ENCODE results near the gene PPP2R2D.

The PPP2R2D gene

DNA sequence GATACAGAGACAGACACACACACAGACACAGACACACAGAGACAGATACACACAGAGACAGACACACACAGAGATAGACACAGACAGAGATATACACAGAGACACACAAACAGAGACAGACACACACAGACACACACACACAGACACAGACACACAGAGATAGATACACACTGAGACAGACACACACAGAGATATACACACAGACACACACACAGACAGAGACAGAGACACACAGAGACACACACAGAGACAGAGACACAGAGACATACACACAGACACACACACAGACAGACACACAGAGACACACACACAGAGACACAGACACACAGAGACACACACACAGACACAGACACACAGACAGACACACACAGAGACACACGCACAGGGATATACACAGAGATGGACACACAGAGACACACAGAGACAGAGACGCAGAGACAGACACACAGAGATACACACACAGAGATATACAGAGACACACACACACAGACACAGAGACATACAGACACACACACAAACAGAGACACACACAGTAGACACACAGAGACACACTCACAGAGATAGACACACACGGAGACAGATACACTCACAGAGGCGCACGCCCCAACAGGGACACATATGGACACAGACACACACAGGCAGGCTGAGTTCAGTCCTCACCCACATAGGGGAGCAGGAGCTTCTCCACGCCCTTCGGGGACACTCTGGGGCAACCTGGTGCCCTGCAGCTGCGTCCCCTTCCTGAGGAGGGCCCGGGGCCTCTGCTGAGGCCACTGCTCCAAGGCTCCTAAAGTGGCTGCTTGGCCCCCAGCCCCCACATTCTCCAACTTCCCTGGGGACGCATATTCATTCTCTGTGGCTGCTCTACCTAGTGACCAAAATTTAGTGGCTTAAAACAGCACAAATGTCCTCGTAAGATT, 10.3 kb upstream of the PPP2R2D start:
- no peak for DNase-seq

DNA sequence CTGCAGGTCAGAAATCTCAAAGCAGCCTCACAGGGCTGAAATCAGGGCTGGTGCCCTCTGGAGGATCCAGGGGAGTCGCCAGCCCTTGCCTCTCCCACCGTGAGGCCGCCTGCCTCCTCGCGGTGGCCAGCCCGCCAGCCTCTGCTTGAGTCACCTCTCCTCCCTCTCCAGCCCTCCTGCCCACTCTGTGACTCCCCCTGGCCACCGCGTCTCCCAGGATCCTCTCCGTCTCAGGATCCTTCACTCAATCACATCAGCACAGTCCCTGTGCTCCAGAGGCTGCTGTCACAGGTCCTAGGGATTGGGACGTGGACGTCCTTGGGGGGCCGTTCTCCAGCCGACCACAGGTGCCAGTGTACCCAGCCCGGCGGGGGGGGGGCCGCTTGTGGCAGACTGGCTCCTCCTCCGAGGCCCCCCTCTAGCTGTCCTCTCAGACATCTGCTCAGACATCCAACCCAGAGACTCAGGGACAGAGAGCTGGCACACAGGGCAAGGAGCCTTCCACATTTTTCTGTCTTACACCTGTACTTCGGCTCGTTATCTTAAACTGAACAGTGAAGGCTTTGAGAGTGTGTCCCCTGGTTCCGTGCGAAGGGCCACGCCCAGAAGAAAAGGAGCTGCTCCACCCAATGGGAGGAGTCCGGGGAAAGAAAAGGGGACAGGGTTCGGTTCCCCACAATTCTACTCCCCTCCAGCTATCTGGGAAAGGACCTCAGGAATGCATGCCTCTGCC, 9.4 kb upstream of the PPP2R2D start:
- no peak for DNase-seq

DNA sequence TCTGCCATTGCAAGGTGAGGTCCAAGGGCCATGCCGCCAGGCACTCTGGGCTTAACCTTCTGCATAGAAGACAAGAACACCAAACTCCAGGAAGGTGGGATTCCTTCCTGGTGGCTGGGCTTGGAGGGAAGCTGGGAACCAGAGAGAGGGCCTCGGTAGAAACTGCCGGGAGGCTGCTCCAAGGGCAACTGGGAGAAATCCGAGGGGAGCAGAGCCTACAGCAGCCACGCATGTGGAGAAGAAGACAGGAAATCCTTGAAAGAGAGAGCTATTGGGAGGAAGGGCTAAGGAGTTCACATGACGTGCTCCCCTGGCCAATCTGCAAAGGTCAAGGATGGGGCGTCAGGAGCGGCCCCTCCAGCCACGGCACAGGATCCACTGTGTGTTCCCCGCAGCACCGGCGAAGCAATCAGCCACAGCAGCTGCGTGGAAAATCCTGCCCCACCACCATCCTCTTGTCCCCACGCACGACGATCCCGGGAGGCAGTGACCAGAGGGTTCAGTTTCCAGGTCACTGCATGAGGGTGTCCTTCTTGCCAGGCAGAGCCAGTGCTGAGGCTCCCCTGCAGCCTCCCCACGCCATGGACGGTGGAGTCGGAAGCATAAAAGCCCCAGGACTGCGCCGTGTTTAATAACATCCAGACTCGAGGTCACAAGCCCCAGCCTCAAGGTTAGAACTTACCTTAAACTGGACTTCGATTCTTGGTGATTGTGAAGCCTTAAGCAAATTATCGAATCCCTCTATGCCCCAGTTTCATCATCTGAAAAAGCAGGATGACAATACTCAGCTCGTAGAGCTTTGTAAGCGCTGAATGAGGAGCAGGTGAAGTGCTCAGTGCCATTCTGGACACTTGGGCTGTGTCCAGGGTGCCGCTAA, 8.6 kb upstream of the PPP2R2D start:
- no peak for DNase-seq

DNA sequence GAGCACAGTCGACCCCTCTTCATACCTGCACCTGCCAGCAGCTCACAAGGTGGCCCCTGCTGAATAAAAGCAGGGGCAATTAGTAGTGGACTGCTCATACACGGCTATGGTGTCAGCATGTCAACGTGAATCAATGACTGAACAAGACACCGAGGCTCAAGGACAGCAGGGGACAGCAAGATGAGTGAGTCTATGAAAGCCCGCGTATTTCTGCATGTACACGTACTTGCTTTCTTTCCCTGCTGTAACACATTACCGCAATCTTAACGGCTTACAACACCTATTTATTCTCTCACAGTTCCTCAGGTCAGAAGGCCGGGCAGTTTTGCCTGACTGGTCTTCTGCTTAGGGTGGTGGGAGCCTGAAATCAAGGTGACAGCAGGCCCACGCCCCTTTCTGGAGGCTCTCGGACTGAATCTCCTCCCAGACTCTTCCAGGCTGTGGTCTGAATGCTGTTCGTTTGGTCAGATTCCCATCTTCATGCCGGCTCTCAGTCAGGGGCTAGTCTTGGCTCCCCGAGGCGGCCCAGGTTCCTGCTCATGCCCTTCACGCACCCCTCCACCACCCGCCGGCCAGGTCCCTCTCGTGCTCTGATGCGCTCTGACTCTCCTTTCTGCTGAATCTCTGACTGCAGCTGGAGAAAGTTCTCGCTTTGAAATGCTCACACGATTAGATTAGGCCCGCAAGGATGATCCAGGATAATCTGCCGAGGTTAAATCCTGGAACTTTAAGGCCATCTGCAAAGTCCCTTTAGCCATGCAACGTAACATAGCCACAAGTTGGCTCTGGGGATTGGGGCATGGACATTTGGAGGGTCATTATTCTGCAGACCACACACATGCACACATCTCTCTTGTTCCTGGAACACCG, 7.8 kb upstream of the PPP2R2D start:
- DNase-seq, result no peak

DNA sequence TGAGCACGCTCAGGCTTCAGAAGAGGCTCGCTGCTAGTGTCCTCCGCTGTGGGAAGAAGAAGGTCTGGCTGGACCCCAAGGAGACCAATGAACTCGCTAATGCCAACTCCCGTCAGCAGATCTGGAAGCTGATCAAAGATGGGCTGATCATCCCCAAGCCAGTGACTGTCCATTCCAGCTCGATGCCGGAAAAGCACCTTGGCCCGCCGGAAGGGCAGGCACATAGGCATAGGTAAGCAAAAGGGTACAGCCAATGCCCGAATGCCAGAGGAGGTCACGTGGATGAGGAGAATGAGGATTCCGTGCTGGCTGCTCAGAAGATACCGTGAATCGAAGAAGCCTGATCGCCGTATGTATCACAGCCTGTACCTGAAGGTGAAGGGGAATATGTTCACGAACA, 5.7 kb upstream of the PPP2R2D start:
- DNase-seq, result no peak

DNA sequence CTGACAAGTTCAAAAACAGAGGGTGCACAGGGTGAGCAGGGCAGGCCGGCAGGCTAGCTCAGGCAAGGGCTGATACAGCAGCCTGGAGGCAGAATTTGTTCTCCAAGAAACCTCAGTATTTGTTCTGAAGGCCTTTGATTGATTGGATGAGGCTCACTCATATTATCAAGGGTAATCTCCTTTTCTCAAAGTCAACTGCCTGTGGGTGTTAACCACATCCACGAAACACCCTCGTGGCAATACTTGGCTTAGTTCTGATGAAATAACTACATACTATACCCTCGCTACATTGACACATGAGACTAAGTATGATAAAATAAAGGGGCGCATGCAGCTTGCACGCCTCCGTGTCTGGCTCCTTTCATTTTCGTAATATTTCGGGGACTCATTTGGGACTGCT, 4.4 kb upstream of the PPP2R2D start:
- peak in 4 of 5 donors; percentile 31 to 69 (median 40) for DNase-seq

DNA sequence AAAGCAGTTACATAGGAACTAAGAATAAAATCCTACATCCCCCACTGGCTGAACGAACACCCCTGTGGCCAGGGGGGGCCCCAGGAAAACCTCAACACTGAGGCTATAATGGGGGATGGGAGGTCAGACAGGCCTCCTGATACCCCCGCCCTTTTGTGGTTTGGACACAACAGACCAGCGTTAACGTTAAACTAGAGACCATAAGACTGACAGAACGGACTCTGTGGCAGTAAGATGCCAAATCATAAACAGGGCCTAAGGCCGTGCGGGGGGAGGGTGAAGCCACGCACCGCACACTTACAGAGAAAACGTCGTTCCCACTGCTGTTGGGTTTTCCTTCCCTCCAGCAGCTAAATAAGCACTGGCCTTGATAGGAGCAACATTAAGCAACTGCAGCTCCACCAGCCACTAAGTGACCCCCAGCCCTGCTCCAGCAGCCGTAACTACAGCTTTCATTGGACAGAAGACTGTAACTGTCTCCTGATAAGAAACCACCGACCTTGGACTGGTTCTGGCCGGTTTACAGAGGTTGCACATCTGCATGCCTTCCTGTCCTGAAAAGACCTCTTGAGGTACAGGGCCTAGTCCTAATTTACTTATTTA, 3.4 kb upstream of the PPP2R2D start:
- DNase-seq, result no peak

DNA sequence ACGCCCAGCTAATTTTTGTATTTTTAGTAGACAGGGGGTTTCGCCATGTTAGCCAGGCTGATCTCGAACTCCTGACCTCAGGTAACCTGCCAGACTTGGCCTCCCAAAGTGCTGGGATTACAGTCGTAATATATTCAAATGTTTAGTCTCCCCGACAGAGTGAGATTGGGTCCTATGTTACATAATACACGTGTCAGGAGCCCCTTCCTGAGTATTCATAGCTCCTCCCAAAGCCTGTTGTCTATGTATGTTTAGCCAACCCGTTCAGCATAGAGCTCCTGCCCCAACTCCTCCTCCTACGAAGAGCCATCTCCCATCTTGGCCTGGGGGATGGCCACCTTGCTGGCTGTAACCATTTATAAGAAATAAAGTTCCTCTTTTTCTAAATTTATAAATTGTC, 2.7 kb upstream of the PPP2R2D start:
- DNase-seq, result no peak

DNA sequence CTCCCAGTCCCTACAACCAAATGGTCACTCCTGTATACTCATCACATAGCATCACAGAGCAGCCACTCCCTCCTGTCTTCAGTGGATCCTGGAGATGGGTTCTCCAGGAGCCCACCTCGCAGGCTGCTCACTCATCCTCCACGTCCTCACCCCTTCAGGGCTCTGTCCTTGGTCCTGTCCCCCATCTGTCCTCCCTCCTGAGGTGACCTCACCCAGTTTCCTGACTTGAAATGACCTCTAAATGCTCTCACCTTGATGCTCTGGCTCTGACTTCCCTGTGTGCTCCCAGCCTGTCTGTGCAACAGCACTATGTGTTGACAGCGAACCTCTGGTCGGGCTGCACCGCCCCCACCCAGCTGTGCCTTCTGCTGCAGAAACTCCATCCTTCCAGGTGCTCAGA, 2.1 kb upstream of the PPP2R2D start:
- DNase-seq, result no peak

DNA sequence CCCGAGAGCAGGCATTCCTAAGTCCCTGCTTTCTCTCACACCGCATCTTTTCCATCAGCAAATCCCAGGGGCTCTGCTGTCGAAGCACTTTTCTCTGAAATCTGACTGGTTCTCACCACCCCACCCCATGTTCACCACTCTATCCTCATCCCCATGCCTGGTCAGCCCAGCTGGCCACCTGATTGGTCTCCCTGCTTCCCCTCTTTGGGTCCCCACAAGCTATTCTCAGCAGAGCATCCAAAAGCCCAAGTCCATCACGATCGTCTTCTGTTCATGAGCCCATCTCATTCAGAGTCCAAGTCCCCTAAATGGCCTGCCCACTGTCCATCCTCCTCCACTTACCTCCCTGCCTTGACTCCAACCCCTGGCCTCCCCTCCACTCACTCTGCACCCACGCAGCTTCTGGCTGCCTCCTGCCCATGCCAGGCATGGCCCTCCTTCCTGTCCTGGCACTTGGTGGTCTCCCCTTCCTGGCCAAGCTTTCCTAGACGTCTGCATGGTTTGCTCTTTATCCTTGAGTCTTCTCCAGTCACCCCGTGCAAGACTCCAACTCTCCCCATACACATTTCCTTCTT, 1.6 kb upstream of the PPP2R2D start:
- no peak for DNase-seq

DNA sequence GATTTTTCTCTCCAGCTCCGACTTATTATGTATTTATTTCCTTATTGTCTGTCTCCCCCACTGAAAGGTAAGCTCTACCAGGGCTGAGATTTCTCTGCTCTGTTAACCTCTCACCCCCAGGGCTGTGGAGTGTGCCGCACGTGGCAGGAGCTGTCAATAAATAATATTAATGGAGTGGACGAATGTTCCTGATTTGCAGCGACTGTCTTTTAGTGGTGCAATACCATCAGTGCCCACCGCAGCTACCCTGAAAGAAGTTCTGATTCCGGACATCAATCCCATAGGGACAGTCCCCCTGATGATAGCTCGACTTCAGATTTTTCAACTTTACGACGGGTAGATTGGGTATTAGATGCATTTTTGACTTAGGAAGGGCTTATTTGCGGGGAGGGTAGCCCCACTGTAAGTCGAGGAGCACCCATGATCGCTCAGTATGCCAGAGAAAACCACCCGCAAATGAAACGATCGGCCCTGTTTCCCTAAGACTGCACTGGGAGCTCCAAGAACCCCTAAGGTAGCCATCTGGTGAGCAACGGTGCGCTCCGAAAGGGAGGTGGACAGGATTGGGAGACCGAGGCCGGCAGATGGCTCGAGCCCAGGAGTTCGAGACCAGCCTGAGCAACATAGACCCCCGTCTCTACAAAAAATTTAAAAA, 986 bp upstream of the PPP2R2D start:
- DNase-seq, result no peak

DNA sequence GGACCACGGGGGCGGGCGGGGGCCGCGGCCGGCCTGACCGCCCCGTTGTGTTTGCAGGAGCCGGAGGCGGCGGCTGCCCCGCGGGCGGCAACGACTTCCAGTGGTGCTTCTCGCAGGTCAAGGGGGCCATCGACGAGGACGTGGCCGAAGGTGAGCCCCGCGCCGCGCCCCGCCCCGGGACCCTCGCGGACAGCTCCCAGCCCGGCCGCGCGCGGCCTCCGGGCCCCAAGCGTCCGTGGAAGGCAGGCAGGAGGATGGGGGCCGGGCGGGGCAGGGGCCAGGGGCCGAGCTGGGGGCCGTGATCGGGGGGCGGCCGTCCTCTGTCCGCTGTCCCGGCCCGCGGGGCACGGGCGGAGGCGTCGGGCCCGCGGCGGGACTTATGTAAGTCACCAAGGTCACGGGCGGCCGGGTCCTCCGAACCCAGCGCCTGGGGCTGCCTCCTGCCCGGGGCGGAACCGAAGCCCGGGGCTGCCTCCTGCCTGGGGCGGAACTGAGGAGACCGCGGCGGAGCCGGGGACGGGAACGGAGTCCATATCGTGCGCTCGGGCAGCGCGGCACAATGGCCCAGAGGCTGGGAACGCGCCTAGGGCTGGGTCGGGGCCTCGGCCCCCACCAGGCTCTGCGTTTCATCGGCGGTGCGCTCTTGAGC, 497 bp downstream of the PPP2R2D start:
- peak in 4 of 5 donors; percentile 26 to 55 (median 40) for DNase-seq

DNA sequence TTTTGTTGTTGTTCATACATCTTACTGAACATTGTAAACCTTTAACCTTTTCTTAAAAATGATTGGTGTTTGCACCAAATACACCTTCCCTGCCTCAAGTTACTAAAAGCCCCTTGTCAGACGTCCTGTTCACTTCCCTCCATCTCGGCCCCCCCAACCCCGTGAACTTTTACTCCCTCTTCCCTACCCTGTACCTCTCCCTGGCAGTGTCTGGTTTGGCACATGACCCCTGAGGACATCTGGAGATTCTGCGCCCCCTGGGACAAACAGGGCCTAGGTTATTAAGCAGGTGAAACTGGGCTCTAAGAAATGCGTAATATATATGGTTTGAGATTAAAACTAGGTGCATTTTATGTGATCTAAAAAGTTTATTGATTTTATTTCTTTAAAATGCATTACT, 1.4 kb downstream of the PPP2R2D start:
- DNase-seq, result no peak

DNA sequence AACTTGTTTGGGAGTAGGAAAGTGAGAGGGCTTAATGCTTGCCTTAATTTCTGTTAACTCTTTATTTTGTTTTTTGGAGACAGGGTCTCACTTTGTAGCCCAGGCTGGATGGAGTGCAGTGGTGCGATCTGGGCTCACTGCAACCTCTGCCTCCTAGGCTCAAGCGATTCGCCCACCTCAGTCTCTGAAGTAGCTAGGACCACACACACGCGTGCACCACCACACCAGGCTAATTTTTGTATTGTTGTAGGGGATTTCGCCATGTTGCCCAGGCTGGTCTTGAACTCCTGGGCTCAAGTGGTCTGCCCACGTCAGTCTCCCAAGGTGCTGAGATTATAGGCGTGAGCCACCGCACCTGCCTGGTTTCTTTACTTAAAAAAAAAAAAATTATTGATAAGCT, 1.9 kb downstream of the PPP2R2D start:
- no peak for DNase-seq

DNA sequence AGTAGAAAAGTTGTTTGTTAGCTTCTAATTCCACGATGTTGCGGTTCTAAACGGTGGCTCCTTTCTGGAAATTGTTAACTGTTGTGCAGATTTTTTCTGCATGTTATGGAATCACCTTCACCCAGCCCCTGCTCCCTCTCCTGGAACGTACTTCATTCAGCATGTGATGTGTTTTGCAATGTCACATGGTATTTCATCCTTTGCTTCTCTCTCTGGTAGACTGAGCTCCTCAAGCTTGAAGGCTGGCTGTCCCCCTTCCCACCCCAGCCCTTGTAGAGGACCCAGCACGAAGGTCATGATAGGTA, 4.4 kb downstream of the PPP2R2D start:
- no peak for DNase-seq

DNA sequence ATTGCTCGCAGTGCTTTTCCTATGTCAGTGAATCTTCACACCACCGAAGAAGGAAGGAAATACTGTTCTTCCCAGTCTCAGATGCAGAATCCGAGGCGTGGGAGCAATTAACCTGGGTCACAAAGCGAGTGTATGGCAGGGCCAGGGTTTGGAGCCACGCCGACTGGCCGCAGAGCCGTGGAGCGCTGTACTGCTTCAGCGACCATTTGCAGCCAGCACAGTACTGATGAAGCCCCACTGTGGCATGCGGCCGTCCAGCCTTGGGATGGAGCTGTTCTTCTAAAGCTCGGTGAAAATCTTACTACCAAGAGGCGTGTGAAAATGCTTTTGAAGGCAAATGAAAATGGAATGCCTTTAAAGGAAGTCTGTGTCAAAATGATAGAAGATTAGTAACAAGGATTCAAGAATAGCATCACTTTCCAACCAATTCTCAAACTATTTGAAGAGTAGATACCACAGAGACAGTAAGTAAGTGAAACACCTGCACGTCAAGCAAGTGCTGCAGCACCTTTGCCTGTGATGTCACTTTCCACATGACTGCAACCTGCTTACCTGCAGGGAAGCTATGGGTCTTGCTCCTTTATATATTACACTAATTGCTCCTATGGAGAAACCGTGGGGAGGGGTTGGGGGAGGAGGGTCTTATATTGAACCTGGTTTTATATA, 4.9 kb downstream of the PPP2R2D start:
- no peak for DNase-seq

DNA sequence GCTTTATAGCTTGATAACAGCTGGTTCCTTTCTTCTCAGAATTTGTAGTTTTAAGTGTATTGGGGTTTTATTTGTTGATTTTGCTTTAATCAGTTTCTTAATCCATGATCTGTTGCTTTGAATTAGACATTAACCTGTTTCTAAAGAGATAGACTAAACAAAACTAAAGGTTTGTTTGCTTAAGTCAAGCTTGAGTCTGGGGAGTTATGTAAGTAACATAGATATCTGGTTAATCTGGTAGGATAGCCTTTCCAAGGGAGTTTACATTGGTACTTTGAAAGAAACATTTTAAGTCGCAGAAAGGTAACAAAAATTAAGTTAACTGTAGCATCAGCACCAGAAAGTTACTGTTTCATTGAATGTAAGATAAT, 5.4 kb downstream of the PPP2R2D start:
- no peak for DNase-seq

DNA sequence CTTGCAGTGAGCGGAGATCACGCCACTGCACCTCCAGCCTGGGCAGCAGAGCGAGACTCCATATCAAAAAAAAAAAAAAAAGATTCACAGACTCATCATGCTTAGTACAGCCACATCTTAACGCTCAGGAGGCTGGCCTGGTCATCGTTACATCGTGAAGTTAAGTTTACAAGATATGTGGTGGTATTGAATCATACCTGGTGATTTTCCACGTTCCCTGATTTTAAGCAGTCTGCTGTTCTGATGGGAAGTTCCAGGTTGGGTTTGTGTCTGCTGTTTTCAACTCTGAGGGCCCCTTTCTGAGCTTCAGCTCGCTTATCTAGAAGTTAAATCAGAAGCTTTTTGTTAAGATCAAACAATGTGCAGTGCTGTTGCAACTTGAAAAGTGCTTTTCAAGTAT, 6.9 kb downstream of the PPP2R2D start:
- no peak for DNase-seq

DNA sequence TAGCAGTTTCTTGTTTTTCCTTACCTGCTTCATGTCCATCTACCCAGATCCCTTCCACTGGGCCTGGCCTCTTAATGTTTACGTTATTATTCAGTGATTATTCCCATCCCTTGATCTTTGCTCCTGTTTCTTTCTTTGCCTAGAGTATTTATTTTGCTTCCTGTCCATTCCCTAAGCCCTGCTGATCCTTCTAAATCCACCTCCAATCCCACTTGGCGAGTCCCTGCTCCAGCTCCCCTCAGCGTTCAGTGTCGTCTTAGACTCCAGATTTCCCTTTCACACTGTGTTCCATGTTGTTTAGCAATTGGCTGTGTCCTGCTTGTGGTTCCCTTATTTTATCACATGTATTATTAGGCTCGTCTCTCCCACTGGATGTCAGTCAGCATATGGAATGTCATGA, 7.3 kb downstream of the PPP2R2D start:
- DNase-seq, result no peak
